SKM-1 treated with dmso at 0.1 percent for 144 hours (cell line): Measurements from ENCODE around the gene CATSPER4.

Experiments
- DNase-seq: peaks from one replicate; lab custom pipeline; 2025; ENCODE audit not compliant: unreplicated experiment; lab: John Stamatoyannopoulos, UW

Gene CATSPER4

DNA sequence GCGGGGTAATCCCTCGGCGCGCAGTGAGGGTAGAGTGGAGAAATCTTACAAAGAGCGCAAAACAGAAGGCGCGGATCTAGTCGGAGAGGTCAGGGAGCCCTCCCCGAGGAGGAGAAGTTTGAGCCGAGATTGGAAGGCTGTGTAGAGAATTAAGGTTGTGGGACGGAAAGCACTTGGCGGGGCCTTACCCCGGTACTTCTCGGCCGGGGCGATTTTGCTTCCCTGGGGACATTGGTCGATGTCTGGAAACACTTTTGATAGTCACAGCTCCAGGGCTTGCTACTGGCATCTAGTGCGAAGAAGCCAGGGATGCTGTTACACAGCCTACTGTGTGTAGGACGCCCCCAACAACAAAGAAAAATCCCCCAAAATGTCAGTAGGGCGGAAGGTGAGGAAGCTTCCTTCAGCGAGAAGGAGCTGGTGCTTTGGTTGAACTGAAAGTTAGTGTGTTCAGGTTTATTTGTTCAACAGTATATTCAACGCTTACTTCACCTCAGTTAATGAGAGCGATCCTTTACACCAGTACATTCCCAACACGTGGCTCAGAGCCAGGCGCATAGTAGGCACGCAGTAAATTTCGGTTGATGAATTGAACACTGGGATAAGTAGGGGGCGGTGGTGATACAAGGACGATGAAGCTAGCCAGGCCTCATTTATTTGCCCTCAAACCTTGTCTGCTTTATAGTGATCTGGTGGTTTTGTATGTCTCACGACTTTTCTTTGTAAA lies 44.4 kb downstream of the CATSPER4 start:
- DNase-seq, result peak; percentile 3

DNA sequence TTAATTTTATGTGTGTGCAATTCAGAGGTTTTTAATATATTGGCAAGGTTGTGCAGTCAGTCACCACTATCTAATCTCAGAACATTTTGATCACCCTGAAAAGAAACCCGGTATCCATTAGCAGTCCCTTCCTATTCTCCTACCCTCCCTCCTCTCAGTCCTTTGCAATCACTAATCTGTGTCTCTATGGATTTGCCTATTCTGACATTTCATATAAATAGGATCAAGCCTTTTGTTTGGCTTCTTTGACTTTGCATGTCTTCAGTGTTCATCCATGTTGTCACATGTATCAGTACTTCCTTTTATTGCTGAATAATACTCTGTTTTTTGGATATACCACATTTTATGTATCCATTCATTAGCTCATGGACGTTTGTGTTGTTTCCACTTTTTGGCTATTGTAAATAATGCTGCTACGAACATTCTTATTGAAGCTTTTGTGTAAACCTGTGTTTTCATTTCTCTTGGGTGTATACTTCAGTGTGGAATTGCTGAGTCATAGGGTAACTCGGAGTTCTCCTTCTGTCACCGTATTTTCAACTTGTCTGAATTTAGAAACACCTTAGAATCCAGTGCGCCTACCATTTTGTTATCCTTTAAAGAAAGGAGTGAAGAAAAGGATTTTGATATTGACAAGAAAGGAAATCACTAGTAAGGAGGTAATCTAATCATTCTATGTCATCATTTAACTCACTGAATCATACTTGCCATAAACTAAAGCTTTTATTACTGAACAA lies 47.0 kb downstream of the CATSPER4 start:
- peak; percentile 20 for DNase-seq

GRCh38 chr1:26239936-26240335 lies 49.5 kb downstream of the CATSPER4 start:
- DNase-seq, result no peak
